Measurements from ENCODE around the gene MRRF.

GRCh38 chr9:122331523-122331927 lies 66.8 kb downstream of the MRRF start:
- no peak for TF ChIP-seq POLR2A (IDR thresholded peaks at IDR 0.05)
- no peak for TF ChIP-seq CTCF (IDR thresholded peaks at IDR 0.05)
- TF ChIP-seq POLR2AphosphoS5 (IDR thresholded peaks at IDR 0.05; ENCODE audit: insufficient read depth in 1 of 2, low read depth in 1 of 2) = no peak

Data from vagina (tissue), 2 donors.